Measurements from ENCODE around the gene MAGEC2.

Gene MAGEC2

GRCh38 chrX:142204522-142205433 lies at the start of gene MAGEC2:
Gene MAGEC2, minus strand, starts transcription at chrX:142205290. Its CDS starts 1,303 bp downstream, at chrX:142203987.
- no peak for DNase-seq

GRCh38 chrX:142251680-142252079 lies 46.6 kb upstream of the MAGEC2 start:
- DNase-seq, result no peak

GRCh38 chrX:142251202-142251601 lies 46.1 kb upstream of the MAGEC2 start:
- no peak for DNase-seq

- DNase-seq, result no peak
Measured at GRCh38 chrX:142250502-142250901, 45.4 kb upstream of the MAGEC2 start.

GRCh38 chrX:142249721-142250120 lies 44.6 kb upstream of the MAGEC2 start:
- DNase-seq, result no peak

GRCh38 chrX:142244568-142244967 lies 39.5 kb upstream of the MAGEC2 start:
- DNase-seq, result no peak

- no peak for DNase-seq
Measured at GRCh38 chrX:142238536-142238935, 33.4 kb upstream of the MAGEC2 start.

- no peak for DNase-seq
Measured at GRCh38 chrX:142233400-142233799, 28.3 kb upstream of the MAGEC2 start.

- DNase-seq, result no peak
Measured at GRCh38 chrX:142214081-142214480, 9.0 kb upstream of the MAGEC2 start.

- no peak for DNase-seq
Measured at GRCh38 chrX:142201113-142201512, 4.0 kb downstream of the MAGEC2 start.

GRCh38 chrX:142186103-142186502 lies 19.0 kb downstream of the MAGEC2 start:
- DNase-seq, result no peak

- no peak for DNase-seq
Measured at GRCh38 chrX:142184756-142185602, 20.1 kb downstream of the MAGEC2 start.

- DNase-seq, result no peak
Measured at GRCh38 chrX:142156567-142156966, 48.5 kb downstream of the MAGEC2 start.
